Upper lobe of left lung (tissue), 6 donors: ENCODE results near the gene TMPRSS9. TPM values are rescaled to one million over a fixed set of nuclear protein-coding genes. Genes with fewer than 3 reads are reported as not detected.
"Not testable (repeated sequence)": the region's sequence is repeated elsewhere in the genome, so short reads cannot be mapped to it uniquely, and the experiment has no call there.

Source experiments
- ATAC-seq, 2 donors: fragments of 200-7000 bp; cut with Tn5 transposase; one replicate each; pipeline ENCODE4 v1.9.1; 2022; ENCODE audit warnings: mild to moderate bottlenecking in 2 of 2, moderate library complexity in 2 of 2; ENCODE audit not compliant: low FRiP score in 2 of 2
- DNase-seq, 2 donors: peaks; one replicate each; pipeline ENCODE4 v3.0.0-alpha.2; 2019 to 2020
- H3K27ac ChIP-seq, 4 donors: fragments of 200-600 bp; sonication (generic); one replicate each; pipeline ENCODE4 v1.5.1; 2016 to 2019
- H3K27me3 ChIP-seq, 4 donors: fragments of 200-600 bp; sonication (generic); one replicate each; pipeline ENCODE4 v1.5.1; 2017 to 2019
- H3K36me3 ChIP-seq, 4 donors: fragments of 200-600 bp; sonication (generic); one replicate each; pipeline ENCODE4 v1.5.1; 2016 to 2019
- H3K4me1 ChIP-seq, 4 donors: fragments of 200-600 bp; sonication (generic); one replicate each; pipeline ENCODE4 v1.5.1; 2018 to 2019
- H3K4me3 ChIP-seq, 4 donors: fragments of 200-600 bp; sonication (generic); one replicate each; pipeline ENCODE4 v1.5.1; 2017 to 2019; ENCODE audit warnings: mild to moderate bottlenecking in 2 of 4, moderate library complexity in 1 of 4
- H3K9me3 ChIP-seq, 4 donors: fragments of 200-600 bp; sonication (generic); one replicate each; pipeline ENCODE4 v1.5.1; 2018 to 2019
- CTCF ChIP-seq, 6 experiments: fragments of 450-650 bp in 4 of 6; fragments of 200-600 bp in 2 of 6; sonication (generic) in 2 of 6; IDR thresholded peaks; one replicate each; pipeline ENCODE4 v1.5.1; 2016 to 2019; ENCODE audit warnings: antibody characterized with exemption in 6 of 6
- EP300 ChIP-seq, 4 donors: sonication (generic); formaldehyde crosslinking; IDR thresholded peaks; one replicate each; pipeline ENCODE4 v1.5.1; 2017; ENCODE audit warnings: antibody characterized with exemption in 4 of 4, control low read depth in 2 of 4
- POLR2A ChIP-seq, 4 donors: fragments of 450-650 bp; IDR thresholded peaks; one replicate each; pipeline ENCODE4 v1.5.1; 2016 to 2017; ENCODE audit warnings: antibody characterized with exemption in 4 of 4, mild to moderate bottlenecking in 2 of 4
- POLR2AphosphoS5 ChIP-seq, 2 donors: sonication (generic); formaldehyde crosslinking; IDR thresholded peaks; one replicate each; pipeline ENCODE4 v1.5.1; 2017; ENCODE audit warnings: antibody characterized with exemption in 2 of 2
- WGBS, 2 donors: methylation state at CpG; one replicate each; pipeline ENCODE4 v1.1.5; 2017 to 2018; 5-methylcytosine and 5-hydroxymethylcytosine counted together
- total RNA-seq, 6 donors: library from RNA; depleted of rRNA in 4 of 6; stranded (reverse); fragments of >200 nt in 4 of 6; gene quantifications; one replicate each; pipeline versions ENCODE4 v1.1.0 to v1.2.1, GENCODE V29; 2016 to 2021
- donor health status: DM: no; HTN: no; CAD: no; lungs with moderate emphysema.
- donor health status: DM: no; HTN: yes; CAD: no; lungs with severe emphysema.

The TMPRSS9 gene
- total RNA-seq, 6 donors from 2014 or later = 0.14 to 0.55 (median 0.26) TPM; not detected in 2

- Histone ChIP-seq H3K36me3 (no peaks in the 10 kb centered on the region), H3K4me3 (no peak overlapping the region), H3K27me3 (no peaks in the 10 kb centered on the region), H3K9me3 (no peaks in the 10 kb centered on the region), H3K27ac (no peak overlapping the region), H3K4me1 (peaks cover 8 to 21% (median 15%) of the 10 kb centered on the region in 4 donors)
- TF ChIP-seq CTCF (IDR thresholded peaks at IDR 0.05) (no peak), POLR2A (IDR thresholded peaks at IDR 0.05) (no peak), POLR2AphosphoS5 (IDR thresholded peaks at IDR 0.05) (no peak)
- ATAC-seq (no peak), DNase-seq (no peak)
- WGBS, 2 donors = 70 to 76% methylated on average over 5 of the region's 5 CpGs
Measured at GRCh38 chr19:2464389-2464788, 104.3 kb downstream of the TMPRSS9 start.

DNA sequence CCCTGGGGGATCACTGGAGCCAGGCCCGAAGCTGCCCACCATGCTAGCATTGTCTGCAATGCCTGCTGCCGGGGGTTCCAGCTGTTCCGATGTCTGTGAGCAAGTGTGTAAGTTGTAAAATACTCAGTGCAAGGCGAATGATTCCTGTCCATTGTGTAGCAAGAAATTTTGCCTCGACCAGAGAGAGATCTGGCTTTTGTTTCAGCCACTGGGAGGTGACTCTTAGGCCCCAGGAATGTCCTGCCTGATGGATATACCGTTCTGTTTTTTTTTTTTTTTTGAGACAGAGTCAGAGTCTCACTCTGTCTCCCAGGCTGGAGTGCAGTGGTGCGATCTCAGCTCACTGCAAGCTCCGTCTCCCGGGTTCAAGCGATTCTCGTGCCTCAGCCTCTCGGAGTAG lies 108.5 kb downstream of the TMPRSS9 start:
- WGBS, 2 donors = 80 to 81% methylated on average over 12 of the region's 12 CpGs
- TF ChIP-seq POLR2A (IDR thresholded peaks at IDR 0.05) = no peak
- TF ChIP-seq EP300 (IDR thresholded peaks at IDR 0.05) = no peak
- TF ChIP-seq CTCF (IDR thresholded peaks at IDR 0.05) = no peak
- no peak for TF ChIP-seq POLR2AphosphoS5 (IDR thresholded peaks at IDR 0.05)
- H3K4me1 ChIP-seq = no peaks in the 10 kb centered on the region
- H3K4me3 ChIP-seq = no peak overlapping the region
- H3K36me3 ChIP-seq = no peaks in the 10 kb centered on the region
- no peaks in the 10 kb centered on the region for H3K9me3 ChIP-seq
- DNase-seq (no peak), ATAC-seq (no peak)
- H3K27ac ChIP-seq = no peak overlapping the region
- no peaks in the 10 kb centered on the region for H3K27me3 ChIP-seq

DNA sequence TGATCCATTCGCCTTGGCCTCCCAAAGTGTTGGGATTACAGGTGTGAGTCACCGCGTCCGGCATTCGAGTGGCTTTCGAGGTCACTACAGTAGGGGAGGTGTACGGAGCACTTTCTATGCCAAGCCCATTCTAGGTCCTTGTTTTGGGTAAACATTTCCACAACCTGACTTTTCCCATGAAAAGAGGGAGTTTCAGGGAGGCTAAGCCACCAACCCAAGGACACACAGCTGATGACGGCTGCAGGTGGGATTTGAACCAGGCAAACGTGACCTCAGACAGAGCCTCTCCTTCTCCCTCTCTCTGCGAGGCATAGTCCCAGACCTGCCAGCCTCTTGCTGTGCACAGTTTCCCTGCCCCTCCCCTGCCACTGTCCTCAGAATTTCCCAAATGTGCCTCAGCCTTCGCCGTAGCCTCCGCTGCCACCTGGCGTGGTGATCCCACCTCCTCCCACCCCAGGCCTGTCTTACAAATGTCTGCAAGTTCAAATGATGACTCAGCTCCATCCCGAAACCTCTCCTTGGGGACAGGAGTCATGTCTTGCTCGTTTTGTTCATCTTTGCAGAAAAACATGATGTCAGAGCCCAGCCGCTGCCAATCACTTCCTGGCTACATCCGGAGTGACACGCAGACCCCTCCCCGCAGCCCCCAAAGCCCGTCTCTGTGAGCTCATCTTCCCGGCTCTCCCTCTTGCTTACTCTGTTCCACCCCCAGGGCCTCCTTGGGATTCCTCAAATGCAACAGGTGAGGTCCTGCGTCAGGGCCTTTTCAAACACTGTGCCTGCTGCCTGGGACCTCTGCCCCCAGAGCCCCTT lies 109.2 kb downstream of the TMPRSS9 start:
- Histone ChIP-seq H3K27me3 (no peaks in the 10 kb centered on the region), H3K27ac (no peak overlapping the region), H3K9me3 (no peaks in the 10 kb centered on the region), H3K4me3 (no peak overlapping the region), H3K4me1 (peaks cover 0 to 4% (median 3%) of the 10 kb centered on the region in 4 donors), H3K36me3 (no peaks in the 10 kb centered on the region)
- WGBS, 2 donors = 47 to 53% methylated on average over 21 to 23 of the region's 23 CpGs
- DNase-seq = peak in 1 of 2 donors; percentile 42
- peak in 1 of 2 donors; percentile 86 for ATAC-seq
- no peak for TF ChIP-seq CTCF (IDR thresholded peaks at IDR 0.05)
- no peak for TF ChIP-seq EP300 (IDR thresholded peaks at IDR 0.05)
- no peak for TF ChIP-seq POLR2A (IDR thresholded peaks at IDR 0.05)
- TF ChIP-seq POLR2AphosphoS5 (IDR thresholded peaks at IDR 0.05) = no peak

DNA sequence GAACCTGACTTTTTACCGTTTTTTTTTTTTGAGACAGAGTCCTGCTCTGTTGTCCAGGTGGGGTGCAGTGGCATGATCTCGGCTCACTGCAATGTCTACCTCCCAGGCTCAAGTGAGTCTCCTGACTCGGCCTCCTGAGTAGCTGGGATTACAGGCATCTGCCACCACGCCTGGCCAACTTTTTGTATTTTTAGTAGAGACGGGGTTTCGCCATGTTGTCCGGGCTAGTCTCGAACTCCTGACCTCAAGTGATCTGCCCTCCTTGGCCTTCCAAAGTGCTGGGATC lies 109.8 kb downstream of the TMPRSS9 start:
- H3K27ac ChIP-seq, DNase-seq, H3K36me3 ChIP-seq, H3K9me3 ChIP-seq, ATAC-seq, H3K27me3 ChIP-seq, H3K4me3 ChIP-seq, H3K4me1 ChIP-seq: not testable (repeated sequence)
- 87 to 88% methylated on average over 8 of the region's 8 CpGs for WGBS, 2 donors

GRCh38 chr19:2474232-2475017 lies 114.4 kb downstream of the TMPRSS9 start:
- H3K27ac ChIP-seq = peak overlapping the region; percentile 90 to 95 (median 92)
- peak; percentile 72 to 83 for ATAC-seq
- TF ChIP-seq POLR2AphosphoS5 (IDR thresholded peaks at IDR 0.05) (peak; percentile 69 to 81), CTCF (IDR thresholded peaks at IDR 0.05) (peak; percentile 93 to 99 (median 99)), EP300 (IDR thresholded peaks at IDR 0.05) (peak in 3 of 4 donors; percentile 47 to 79 (median 70)), POLR2A (IDR thresholded peaks at IDR 0.05) (peak in 1 of 4 donors; percentile 17)
- H3K27me3 ChIP-seq = no peaks in the 10 kb centered on the region
- H3K36me3 ChIP-seq = peaks cover 0 to 19% (median 11%) of the 10 kb centered on the region in 4 donors
- WGBS, 2 donors = 10 to 20% methylated on average over 21 to 41 of the region's 60 CpGs
- peak; percentile 86 to 97 for DNase-seq
- peaks cover 9 to 32% (median 27%) of the 10 kb centered on the region in 4 donors for H3K4me1 ChIP-seq
- no peaks in the 10 kb centered on the region for H3K9me3 ChIP-seq
- H3K4me3 ChIP-seq = peak overlapping the region; percentile 48 to 98 (median 72)
